AG20443 (cell line): ENCODE results near the gene ACTL7B.
"Not testable (repeated sequence)": the region's sequence is repeated elsewhere in the genome, so short reads cannot be mapped to it uniquely, and the experiment has no call there.

ENCODE experiments used
- DNase-seq: peaks from one replicate; pipeline ENCODE4 v3.0.0; 2012; ENCODE audit warnings: low spot score, mixed read lengths

ACTL7B gene

GRCh38 chr9:108869092-108869725 lies 13.4 kb upstream of the ACTL7B start:
- DNase-seq, result peak; percentile 77

DNA sequence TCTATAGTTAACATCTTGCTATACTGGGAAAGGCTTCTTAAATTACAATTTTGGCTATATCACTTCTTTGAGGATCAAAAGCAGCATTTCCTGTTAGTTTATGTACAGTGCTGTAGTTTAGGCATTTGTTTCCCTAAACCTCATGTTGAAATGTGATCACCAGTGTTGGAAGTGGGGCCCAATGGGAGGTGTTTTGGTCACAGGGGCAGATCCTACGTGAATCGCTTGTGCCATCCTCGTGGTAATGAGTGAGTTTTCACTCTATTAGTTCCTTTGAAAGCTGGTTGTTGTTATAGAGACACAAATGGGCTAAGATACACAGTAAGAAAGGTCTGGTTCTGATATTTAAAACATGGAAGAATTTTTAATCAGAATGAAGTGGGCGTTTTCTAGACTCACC lies 12.0 kb upstream of the ACTL7B start:
- no peak for DNase-seq

- no peak for DNase-seq
Measured at GRCh38 chr9:108867116-108867515, 11.3 kb upstream of the ACTL7B start.

DNA sequence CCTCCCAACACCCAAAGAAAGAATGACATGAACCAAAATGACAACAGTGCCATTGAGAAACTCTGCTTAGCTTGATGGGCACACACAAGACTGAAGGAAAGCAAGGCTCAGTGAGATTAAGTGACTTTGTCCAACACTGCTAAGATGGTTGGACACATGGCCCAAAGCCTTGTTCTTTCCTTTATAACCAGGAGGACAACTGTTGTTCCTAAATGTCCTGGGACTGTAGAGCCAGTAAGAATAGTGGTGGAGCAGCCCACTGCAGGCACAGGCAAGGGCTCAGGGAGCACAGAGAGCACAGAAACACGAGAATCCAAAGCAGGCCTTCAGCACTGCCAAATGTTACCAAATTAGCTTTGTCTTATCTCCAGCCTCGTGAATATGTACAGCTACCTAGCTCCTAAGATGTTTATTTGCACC lies 10.2 kb upstream of the ACTL7B start:
- no peak for DNase-seq

DNA sequence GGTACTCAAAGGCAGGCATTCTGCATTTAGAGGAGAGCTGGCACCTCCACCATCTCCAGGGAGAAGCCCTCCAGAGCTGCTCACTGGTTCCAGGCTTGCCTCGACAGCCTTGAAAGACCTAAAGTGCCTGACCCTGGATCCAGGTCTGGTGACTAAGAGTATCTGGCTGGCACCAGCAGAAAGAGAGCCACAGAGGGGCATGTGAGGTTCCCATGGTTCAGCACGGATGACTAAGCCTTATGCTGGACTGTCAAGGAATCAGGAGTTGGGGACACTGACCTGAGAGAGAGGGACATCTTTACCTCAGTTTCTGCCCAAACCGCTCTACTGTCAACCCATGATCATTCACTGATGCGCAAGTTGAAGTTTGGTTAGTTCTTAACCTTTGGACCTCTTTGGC lies 9.3 kb upstream of the ACTL7B start:
- no peak for DNase-seq

DNA sequence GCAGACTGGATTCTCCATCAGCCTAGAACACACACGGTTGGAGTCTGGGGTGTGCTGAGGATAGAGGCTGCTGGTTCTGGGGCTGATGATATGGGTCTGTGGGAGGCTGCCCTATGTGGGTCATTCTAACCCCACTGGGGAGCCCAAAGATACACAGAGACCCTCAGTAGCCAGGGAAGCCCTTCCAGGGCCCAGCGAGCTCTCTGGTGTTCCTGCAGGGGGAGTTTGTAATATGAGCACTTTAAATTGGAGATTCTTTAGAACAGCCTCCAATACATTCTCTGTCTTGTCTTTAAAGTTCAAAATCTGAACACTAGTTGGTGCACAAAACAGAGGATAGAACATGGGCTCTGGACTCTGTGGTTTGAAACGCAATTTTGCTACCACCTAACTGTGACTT lies 8.7 kb upstream of the ACTL7B start:
- no peak for DNase-seq

DNA sequence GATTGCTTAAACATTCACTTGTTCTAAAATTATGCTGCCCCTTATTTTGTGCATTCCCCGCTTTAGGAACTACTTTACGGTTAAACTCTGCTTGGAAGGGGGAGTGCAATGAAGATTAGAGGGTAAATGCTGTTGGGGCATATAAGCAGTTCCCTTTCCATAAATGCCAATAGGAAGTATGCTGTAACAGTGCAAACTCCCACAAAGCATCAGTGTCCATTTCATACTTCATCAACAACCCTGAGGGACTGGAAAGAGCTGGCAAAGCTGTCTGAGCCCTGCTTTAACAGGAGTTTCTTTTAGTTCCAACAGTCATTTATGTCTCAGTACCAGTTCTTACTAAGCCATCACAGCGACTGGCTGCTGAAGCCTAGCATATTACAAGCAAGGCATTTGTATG lies 8.1 kb upstream of the ACTL7B start:
- DNase-seq, result no peak

GRCh38 chr9:108861997-108862396 lies 6.2 kb upstream of the ACTL7B start, which contains the start of gene ACTL7A:
TSS of gene ACTL7A (plus strand) at chr9:108862266. CDS start at chr9:108862323, 57 bp downstream.
- no peak for DNase-seq

DNA sequence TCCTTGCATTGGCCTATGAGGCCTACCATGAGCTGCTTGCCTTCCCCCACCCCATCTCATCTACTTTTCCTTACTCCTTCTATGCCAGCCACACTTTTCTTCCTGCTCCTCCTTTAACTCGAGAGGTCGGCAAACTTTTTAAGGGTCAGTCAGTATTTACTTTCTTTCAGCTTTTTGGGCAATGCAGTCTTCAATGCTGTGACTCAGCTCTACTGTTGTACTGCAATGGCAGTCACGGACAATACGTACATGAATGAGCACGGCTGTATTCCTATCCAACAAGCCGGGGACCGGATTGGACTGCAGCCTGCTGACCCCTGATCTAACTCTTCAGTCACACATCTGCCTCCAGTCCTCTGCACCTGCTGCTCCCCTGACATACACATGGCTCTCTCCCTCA lies 5.7 kb upstream of the ACTL7B start:
- DNase-seq, result no peak

- DNase-seq, result no peak
Measured at GRCh38 chr9:108860764-108861163, 5.0 kb upstream of the ACTL7B start.

- no peak for DNase-seq
Measured at GRCh38 chr9:108860354-108860753, 4.6 kb upstream of the ACTL7B start.

- DNase-seq, result no peak
Measured at GRCh38 chr9:108859459-108860114, 3.8 kb upstream of the ACTL7B start.

GRCh38 chr9:108857572-108857971 lies 1.8 kb upstream of the ACTL7B start:
- no peak for DNase-seq

GRCh38 chr9:108855529-108855886 lies 278 bp downstream of the ACTL7B start:
- DNase-seq, result no peak

DNA sequence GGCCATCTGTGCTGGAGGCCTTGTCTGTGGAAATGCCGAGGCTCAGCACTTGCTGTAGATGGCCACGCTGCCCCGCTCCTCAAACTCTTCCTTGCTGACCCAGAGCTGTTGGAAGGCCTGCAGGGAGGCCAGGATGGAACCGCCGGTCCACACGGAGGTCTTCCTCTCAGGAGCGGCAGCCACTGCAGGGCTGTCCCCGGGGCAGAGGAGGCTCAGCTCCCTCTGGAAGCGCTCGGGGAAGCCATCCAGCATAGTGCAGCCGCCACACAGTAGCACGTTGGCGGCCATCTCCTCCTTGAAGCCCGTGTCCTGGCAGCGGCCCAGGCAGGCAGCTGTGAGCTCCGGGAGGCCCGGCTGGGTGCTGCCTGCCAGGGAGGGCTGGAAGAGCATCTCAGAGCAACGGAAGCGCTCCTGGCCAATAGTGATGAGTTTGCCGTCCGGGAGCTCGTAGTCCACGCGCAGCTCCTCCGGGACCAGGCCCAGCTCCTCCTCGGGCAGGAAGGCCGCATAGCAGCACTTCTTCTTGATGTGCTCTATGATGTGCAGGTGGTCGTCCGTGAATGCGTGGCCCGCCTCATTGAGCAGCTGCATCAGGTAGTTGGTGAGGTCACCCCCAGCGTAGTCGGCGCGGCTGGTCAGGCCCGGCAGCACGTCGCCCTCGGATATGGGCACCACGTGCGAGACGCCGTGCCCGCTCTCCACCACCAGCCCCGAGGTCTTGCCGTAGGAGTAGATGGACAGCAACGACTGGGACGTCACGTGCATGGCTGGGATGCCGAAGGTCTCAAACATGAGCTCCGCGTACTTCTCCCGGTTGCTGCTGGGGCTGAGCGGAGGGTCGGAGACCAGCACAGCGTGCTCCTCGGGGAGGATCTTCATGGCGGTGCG lies 901 bp downstream of the ACTL7B start:
- no peak for DNase-seq

GRCh38 chr9:108854094-108854493 lies 1.7 kb downstream of the ACTL7B start:
- no peak for DNase-seq

- no peak for DNase-seq
Measured at GRCh38 chr9:108852079-108852478, 3.7 kb downstream of the ACTL7B start.

DNA sequence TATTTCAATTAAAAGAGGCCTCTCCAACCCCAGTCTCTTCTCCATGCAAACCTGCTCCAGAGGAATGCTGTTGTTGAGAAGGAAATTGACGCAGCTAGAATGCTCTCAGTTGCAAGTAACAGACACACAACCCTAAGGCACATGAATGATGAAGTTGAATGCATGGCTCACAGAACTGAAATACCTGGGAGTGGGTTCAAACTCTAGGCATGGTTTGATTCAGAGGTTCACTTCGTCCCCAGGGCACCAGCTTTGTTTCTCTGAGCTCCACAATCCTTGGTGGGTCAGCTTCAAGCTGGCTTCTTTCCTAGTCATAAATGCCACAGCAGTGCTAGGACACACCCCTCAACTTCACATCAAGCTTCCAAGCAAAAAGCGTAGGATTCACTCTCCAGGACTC lies 4.6 kb downstream of the ACTL7B start:
- DNase-seq, result no peak

- peak; percentile 36 for DNase-seq
Measured at GRCh38 chr9:108850293-108850897, 5.4 kb downstream of the ACTL7B start.

- not testable (repeated sequence) for DNase-seq
Measured at GRCh38 chr9:108848296-108848695, 7.5 kb downstream of the ACTL7B start.

DNA sequence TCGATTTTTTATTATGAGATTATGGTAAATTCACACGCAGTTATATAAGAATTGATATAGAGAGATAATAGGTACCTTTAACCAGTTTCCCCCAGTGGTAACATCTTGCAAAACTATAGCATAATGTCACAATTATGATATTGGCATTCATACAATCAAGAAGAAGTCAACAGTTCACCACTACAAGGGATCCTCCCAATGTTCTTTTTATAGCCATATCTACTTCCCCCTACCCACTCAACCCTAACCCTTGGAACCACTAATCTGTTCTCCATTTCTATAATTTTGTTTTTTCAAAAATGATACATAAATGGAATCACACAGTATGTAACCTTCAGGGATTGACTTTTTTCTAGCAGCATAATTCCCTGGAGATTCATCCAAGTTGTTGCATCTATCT lies 9.8 kb downstream of the ACTL7B start:
- no peak for DNase-seq

DNA sequence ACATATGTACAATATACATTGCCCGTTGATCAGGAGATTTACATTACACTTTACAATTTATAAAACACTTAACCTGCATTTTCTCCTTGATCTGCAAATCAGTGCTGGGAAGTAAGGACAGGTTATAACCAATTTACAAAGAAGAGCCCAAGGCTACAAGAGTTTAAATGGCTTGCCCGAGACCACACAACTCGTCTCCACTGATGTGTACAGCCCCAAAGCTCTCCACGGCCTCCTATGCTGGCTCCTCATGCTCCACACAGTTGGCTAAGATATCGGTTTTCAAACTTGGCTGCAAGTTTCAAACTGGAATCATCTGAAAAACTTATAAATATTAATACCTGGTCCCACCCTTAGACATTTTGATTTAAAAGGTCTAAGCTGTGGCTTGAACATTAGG lies 10.3 kb downstream of the ACTL7B start:
- no peak for DNase-seq

DNA sequence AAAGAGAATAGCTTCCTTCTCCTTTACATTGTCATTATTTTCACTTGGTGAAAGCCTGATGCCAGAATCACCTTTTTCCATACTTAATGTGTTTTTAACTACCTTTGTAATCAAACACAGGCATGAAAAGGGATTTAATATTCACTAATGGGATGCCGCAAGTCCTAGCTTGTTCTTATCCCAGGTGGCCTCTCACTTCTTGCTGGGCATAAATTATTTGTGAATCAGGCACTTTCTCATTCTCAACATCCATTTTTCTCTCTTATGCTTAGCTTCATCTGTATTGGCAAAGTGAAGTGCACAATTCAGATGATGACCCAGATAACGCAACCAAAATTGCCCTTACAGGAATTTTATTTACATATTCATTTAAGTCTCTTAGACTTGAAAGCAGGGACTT lies 10.9 kb downstream of the ACTL7B start:
- no peak for DNase-seq
